ENCODE results near the gene JPH3. TPM values are rescaled to one million over a fixed set of nuclear protein-coding genes. Genes with fewer than 3 reads are reported as not detected.

Gene JPH3
- total RNA-seq, 4 donors from 2014 or later = 0.38 TPM; not detected in 3

GRCh38 chr16:87728026-87728425 lies 125.7 kb downstream of the JPH3 start:
- TF ChIP-seq CTCF (IDR thresholded peaks at IDR 0.05; ENCODE audit: low read depth) = no peak

- TF ChIP-seq CTCF (IDR thresholded peaks at IDR 0.05; ENCODE audit: low read depth) = no peak
Measured at GRCh38 chr16:87729266-87729954, 127.1 kb downstream of the JPH3 start.

- TF ChIP-seq CTCF (IDR thresholded peaks at IDR 0.05; ENCODE audit: low read depth) = no peak
Measured at GRCh38 chr16:87731607-87732006, 129.3 kb downstream of the JPH3 start.

DNA sequence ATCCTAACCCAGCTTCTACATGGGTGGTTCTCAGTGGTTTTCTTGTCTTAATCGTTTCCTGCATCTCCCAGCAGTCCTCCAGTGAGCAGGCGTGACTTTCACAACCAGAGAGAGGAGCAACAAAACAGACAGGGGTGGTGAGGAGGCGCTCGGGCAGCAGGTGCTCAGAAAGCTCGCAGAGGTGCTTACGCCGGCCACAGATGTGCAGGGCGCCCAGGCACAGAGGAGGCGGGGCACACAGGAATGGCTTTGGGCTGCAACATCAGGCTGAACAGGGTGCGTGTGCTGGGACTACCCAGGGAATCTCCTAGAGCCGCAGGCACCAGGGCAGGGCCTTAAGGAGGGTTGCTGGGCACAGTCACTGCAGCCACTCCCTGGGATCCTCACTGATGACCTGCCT lies 130.9 kb downstream of the JPH3 start:
- no peak for TF ChIP-seq CTCF (IDR thresholded peaks at IDR 0.05; ENCODE audit: low read depth)

- TF ChIP-seq CTCF (IDR thresholded peaks at IDR 0.05; ENCODE audit: low read depth) = no peak
Measured at GRCh38 chr16:87734644-87735043, 132.3 kb downstream of the JPH3 start.

DNA sequence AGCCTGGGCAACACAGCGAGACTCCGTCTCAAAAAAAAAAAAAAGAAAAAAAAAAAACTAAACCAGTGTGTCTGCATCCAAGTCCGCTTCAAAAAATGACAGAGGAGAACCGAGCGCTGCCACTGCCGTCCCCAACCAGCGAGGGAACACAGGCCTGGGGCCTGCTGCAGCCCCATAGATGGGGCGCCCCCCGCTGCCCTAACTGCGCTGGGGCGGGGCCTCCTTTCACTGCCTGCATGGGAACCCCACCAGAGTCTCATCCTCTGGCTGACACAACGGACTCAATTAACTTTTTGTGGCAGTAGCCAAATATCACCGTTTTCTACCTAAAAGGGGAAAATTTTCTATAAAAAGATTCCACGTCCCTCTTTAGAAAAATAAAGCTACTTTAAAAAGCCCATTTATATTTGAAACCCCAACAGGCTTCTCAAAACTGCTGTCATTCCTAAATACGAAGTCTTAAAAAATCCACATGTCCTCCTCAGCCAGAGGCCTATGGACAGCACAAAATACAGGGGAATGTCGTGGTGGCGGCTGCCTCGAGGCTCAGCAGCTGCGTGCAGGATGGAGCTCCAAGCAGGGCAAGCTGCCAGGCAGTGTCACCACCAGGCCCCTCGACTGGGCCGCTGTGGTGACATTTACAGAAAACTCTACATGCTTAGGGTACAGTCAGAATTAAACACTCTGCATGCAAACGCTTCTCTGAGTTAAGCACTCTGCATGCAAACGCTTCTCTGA lies 133.1 kb downstream of the JPH3 start:
- no peak for TF ChIP-seq CTCF (IDR thresholded peaks at IDR 0.05; ENCODE audit: low read depth)

- TF ChIP-seq CTCF (IDR thresholded peaks at IDR 0.05; ENCODE audit: low read depth) = no peak
Measured at GRCh38 chr16:87736008-87736382, 133.7 kb downstream of the JPH3 start.
